PC-3 (cell line): ENCODE measurements around the gene REV1. TPM values are rescaled to one million over a fixed set of nuclear protein-coding genes. Genes with fewer than 3 reads are reported as not detected.
A peak's percentile ranks its signal among the peaks of the same experiment; 100 is the strongest.

Experiments used
- ATAC-seq: fragments of 200-7000 bp; cut with Tn5 transposase; 2 replicates; pipeline ENCODE4 v1.9.1; 2020; ENCODE audit warnings: mild to moderate bottlenecking, moderate library complexity
- BruUV-seq: library from RNA; stranded (reverse); fragments of 400-500 nt; replicated peaks from 2 replicates; lab custom pipeline; 2021; lab: Mats Ljungman, UMichigan
- CTCF ChIA-PET: fragments of 300-600 bp; sonication (Branson Sonifier 250); formaldehyde crosslinking; loops from one replicate; lab custom pipeline; 2022; ENCODE audit warnings: antibody characterized with exemption; lab: Charles Lee
- POLR2A ChIA-PET: fragments of 300-600 bp; sonication (Branson Sonifier 250); formaldehyde crosslinking; loops from one replicate; lab custom pipeline; 2022; ENCODE audit warnings: antibody characterized with exemption; ENCODE audit not compliant: unreplicated experiment; lab: Charles Lee
- DNase-seq: peaks from one replicate; pipeline ENCODE4 v3.0.0-alpha.2; 2015
- H2AFZ ChIP-seq: fragments of 300-600 bp; sonication (generic); 2 replicates; pipeline ENCODE4 v1.6.0; 2016; ENCODE audit warnings: antibody characterized with exemption, low read length
- H3F3A ChIP-seq: fragments of 300-600 bp; sonication (generic); one replicate; pipeline ENCODE4 v1.6.0; 2017; ENCODE audit warnings: antibody characterized with exemption, low read length, control low read depth, mild to moderate bottlenecking; ENCODE audit not compliant: unreplicated experiment
- H3K27ac ChIP-seq: fragments of 300-600 bp; sonication (generic); 2 replicates; pipeline ENCODE4 v1.5.1; 2016; ENCODE audit warnings: mild to moderate bottlenecking, low read length
- H3K27me3 ChIP-seq: fragments of 300-600 bp; sonication (generic); 2 replicates; pipeline ENCODE4 v1.6.1; 2016; ENCODE audit warnings: low read length, mixed read lengths
- H3K36me3 ChIP-seq: fragments of 300-600 bp; sonication (generic); 2 replicates; pipeline ENCODE4 v1.6.1; 2016; ENCODE audit warnings: low read depth, mixed run types, low read length, mixed read lengths
- H3K4me1 ChIP-seq: fragments of 300-600 bp; sonication (generic); 2 replicates; pipeline ENCODE4 v1.5.1; 2016; ENCODE audit warnings: low read length; ENCODE audit not compliant: insufficient read depth
- H3K4me2 ChIP-seq: fragments of 300-600 bp; sonication (generic); 2 replicates; pipeline ENCODE4 v1.6.0; 2016; ENCODE audit warnings: low read length
- H3K4me3 ChIP-seq: fragments of 300-600 bp; sonication (generic); 2 replicates; pipeline ENCODE4 v1.5.1; 2016; ENCODE audit warnings: mild to moderate bottlenecking, low read length, mixed read lengths
- H3K79me2 ChIP-seq: fragments of 300-600 bp; sonication (generic); 2 replicates; pipeline ENCODE4 v1.6.1; 2017; ENCODE audit warnings: low read length, mixed read lengths
- H3K9ac ChIP-seq: fragments of 300-600 bp; sonication (generic); 2 replicates; pipeline ENCODE4 v1.6.0; 2016; ENCODE audit warnings: mild to moderate bottlenecking, low read length
- H3K9me2 ChIP-seq: fragments of 300-600 bp; sonication (generic); replicated peaks from 2 replicates; pipeline ENCODE4 v1.6.1; 2016; ENCODE audit warnings: mixed run types, low read length, mixed read lengths
- H3K9me3 ChIP-seq: fragments of 300-600 bp; sonication (generic); 2 replicates; pipeline ENCODE4 v1.6.1; 2016; ENCODE audit warnings: low read length, mixed read lengths
- H4K20me1 ChIP-seq: fragments of 300-600 bp; sonication (generic); 2 replicates; pipeline ENCODE4 v1.6.1; 2016; ENCODE audit warnings: low read length, mixed read lengths
- CTCF ChIP-seq: fragments of 300-600 bp; sonication (generic); conservative IDR thresholded peaks from 2 replicates; pipeline ENCODE4 v1.5.1; 2017; ENCODE audit warnings: antibody characterized with exemption, low read depth, mild to moderate bottlenecking, low read length
- EZH2 ChIP-seq: fragments of 300-600 bp; sonication (generic); IDR thresholded peaks from one replicate; pipeline ENCODE4 v1.6.1; 2017; ENCODE audit warnings: antibody characterized with exemption, mild to moderate bottlenecking, low read length; ENCODE audit not compliant: unreplicated experiment
- EZH2phosphoT487 ChIP-seq: fragments of 300-600 bp; sonication (generic); IDR thresholded peaks from 2 replicates; pipeline ENCODE4 v1.6.1; 2018; ENCODE audit warnings: mild to moderate bottlenecking, antibody characterized with exemption, low read length, borderline replicate concordance
- intact Hi-C: fragments of 100-400 bp; cut with micrococcal nuclease; formaldehyde crosslinking; loops from 2 replicates; pipeline ENCODE4 v1.9.0; 2023
- total RNA-seq: library from RNA; depleted of rRNA; stranded (reverse); fragments of >200 nt; gene quantifications from 2 replicates; pipeline ENCODE4 v1.2.3, GENCODE V29; 2014

Gene REV1
- total RNA-seq, 1 experiment from 2014 or later: 17.9 TPM

- Histone ChIP-seq H3F3A (no peaks in the 10 kb centered on the region), H3K4me1 (peaks cover 9% of the 10 kb centered on the region; the same call in 1 of the 2 replicates), H3K4me3 (no peak overlapping the region), H3K4me2 (no peak overlapping the region), H3K9ac (no peak overlapping the region), H3K9me2 (no peaks in the 10 kb centered on the region), H3K36me3 (peaks cover 43% of the 10 kb centered on the region), H3K27me3 (no peaks in the 10 kb centered on the region), H2AFZ (no peak overlapping the region), H3K9me3 (no peaks in the 10 kb centered on the region), H4K20me1 (no peaks in the 10 kb centered on the region), H3K79me2 (0 out of 2 replicates have a peak, but pooled peaks cover 4% of the 10 kb centered on the region), H3K27ac (no peak overlapping the region)
- ATAC-seq (no peak), DNase-seq (no peak)
- ChIA-PET POLR2A (no interaction called here), CTCF (no interaction called here)
- TF ChIP-seq CTCF (no peak), EZH2phosphoT487 (no peak), EZH2 (no peak)
- TSS peak; percentile 78 for BruUV-seq
- intact Hi-C loops: no loop called here
Measured at GRCh38 chr2:99389946-99390345, 99.9 kb downstream of the REV1 start.

GRCh38 chr2:99389371-99389770 is 100.4 kb downstream of the REV1 start:
- Histone ChIP-seq H3K4me1 (peaks cover 9% of the 10 kb centered on the region; the same call in 1 of the 2 replicates), H3K4me3 (no peak overlapping the region), H3K4me2 (no peak overlapping the region), H2AFZ (no peak overlapping the region), H3K36me3 (peaks cover 40% of the 10 kb centered on the region; the same call in 1 of the 2 replicates), H4K20me1 (no peaks in the 10 kb centered on the region), H3K9me3 (no peaks in the 10 kb centered on the region), H3F3A (no peaks in the 10 kb centered on the region), H3K27ac (no peak overlapping the region), H3K9me2 (no peaks in the 10 kb centered on the region), H3K27me3 (no peaks in the 10 kb centered on the region), H3K9ac (no peak overlapping the region), H3K79me2 (0 out of 2 replicates have a peak, but pooled peaks cover 4% of the 10 kb centered on the region)
- POLR2A ChIA-PET: no interaction called here
- no peak for ATAC-seq
- intact Hi-C loops: no loop called here
- TF ChIP-seq CTCF: no peak
- TF ChIP-seq EZH2phosphoT487: no peak
- TF ChIP-seq EZH2: no peak
- CTCF ChIA-PET: no interaction called here
- no TSS peak for BruUV-seq
- no peak for DNase-seq

DNA sequence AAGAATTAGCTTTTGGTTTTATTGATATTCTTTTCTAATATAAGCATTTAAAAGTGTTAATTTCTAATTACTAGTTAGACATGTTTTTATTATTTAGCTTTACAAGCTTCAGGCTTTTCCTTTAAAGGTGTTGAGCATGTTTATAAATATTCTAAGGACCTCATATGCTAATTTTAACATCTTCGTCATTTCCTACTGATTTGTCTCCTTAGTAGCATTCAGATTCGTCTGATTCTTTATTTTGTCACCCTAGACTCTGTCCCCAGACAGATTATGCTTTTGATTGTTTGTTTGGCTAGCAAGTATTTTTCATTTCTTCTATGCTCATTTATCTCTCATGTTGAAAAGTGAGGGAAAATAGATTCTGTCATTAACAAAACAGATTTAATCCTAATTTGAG is 100.9 kb downstream of the REV1 start:
- ATAC-seq (no peak), DNase-seq (no peak)
- Histone ChIP-seq H3K27me3 (no peaks in the 10 kb centered on the region), H4K20me1 (no peaks in the 10 kb centered on the region), H3F3A (no peaks in the 10 kb centered on the region), H2AFZ (no peak overlapping the region), H3K4me1 (peaks cover 9% of the 10 kb centered on the region; the same call in 1 of the 2 replicates), H3K9me2 (no peaks in the 10 kb centered on the region), H3K36me3 (peaks cover 38% of the 10 kb centered on the region; the same call in 1 of the 2 replicates), H3K79me2 (0 out of 2 replicates have a peak, but pooled peaks cover 4% of the 10 kb centered on the region), H3K27ac (no peak overlapping the region), H3K4me2 (no peak overlapping the region), H3K4me3 (no peak overlapping the region), H3K9me3 (no peaks in the 10 kb centered on the region), H3K9ac (no peak overlapping the region)
- POLR2A ChIA-PET: no interaction called here
- BruUV-seq: no TSS peak
- CTCF ChIA-PET: no interaction called here
- no peak for TF ChIP-seq EZH2
- TF ChIP-seq CTCF: no peak
- TF ChIP-seq EZH2phosphoT487: no peak
- intact Hi-C loops: no loop called here
